ENCODE measurements around the gene BSX. TPM values are rescaled to one million over a fixed set of nuclear protein-coding genes. Genes with fewer than 3 reads are reported as not detected.

The BSX gene
- total RNA-seq, 1 donor from 2014 or later: not detected

- intact Hi-C loops (cut with micrococcal nuclease): no loop called here
Observed at GRCh38 chr11:122963961-122964360, 17.7 kb downstream of the BSX start.

DNA sequence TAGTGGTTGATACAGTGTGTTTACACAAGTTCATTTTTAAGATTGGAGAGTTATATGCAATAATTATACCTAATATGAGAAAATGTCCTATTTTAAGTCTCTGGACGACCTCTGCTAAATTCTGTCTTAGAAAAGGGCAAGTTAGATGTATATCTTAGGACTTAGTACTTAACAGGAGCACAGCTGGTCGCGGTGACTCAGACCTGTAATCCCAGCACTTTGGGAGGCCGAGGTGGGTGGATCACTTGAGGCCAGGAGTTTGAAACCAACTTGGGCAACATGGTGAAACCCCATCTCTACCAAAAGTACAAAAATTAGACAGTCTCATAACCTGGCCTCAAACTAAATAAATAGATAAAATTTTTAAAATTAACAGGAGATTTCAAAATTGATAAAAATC is 27.2 kb downstream of the BSX start:
- intact Hi-C loops (cut with micrococcal nuclease): no loop called here

DNA sequence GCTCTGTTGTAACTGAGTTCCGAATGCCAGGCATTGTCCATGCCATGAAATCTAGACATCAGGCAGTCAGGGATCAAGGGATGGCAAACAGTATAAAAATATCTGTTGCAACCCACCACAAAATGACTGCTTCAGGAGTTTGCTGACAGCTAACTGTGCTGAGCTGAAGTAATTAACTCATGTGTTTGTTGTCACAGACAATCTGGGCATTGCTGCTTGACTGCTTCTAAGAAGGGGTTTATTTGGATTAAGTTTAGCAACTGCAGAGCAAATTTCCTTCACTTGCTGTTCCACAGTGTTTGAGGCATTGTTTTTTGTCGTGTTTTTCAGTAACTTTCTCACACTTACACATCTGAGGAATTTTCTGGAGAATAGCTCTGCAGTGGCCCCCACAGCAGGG is 30.4 kb downstream of the BSX start:
- intact Hi-C loops (cut with micrococcal nuclease): no loop called here

- intact Hi-C loops (cut with micrococcal nuclease): no loop called here
Observed at GRCh38 chr11:122938557-122938956, 43.1 kb downstream of the BSX start.

GRCh38 chr11:122937983-122938382 is 43.7 kb downstream of the BSX start:
- intact Hi-C loops (cut with micrococcal nuclease): no loop called here

- intact Hi-C loops (cut with micrococcal nuclease): no loop called here
Observed at GRCh38 chr11:122933416-122933815, 48.2 kb downstream of the BSX start.

- intact Hi-C loops (cut with micrococcal nuclease): no loop called here
Observed at GRCh38 chr11:122931510-122931909, 50.1 kb downstream of the BSX start.

Other genes with a start within 250 kb of the BSX start
- gene CRTAM, start 143.3 kb downstream of the BSX start, total RNA-seq: 0.95 and 1.5 TPM in 2 replicates
- 2.4 and 2.5 TPM in 2 replicates for gene JHY, start 99.1 kb downstream of the BSX start, total RNA-seq
- gene HSPA8, start 80.3 kb upstream of the BSX start, total RNA-seq: 2,704 and 2,726 TPM in 2 replicates
- gene CLMP, start 213.4 kb upstream of the BSX start, total RNA-seq: 0.09 TPM in 1 of 2 replicates, not detected in the other